ENCODE measurements around the gene CYTH4. TPM values are rescaled to one million over a fixed set of nuclear protein-coding genes. Genes with fewer than 3 reads are reported as not detected.
A peak's percentile ranks its signal among the peaks of the same experiment; 100 is the strongest.

Gene CYTH4
- total RNA-seq, 1 experiment from 2014 or later, result not detected

DNA sequence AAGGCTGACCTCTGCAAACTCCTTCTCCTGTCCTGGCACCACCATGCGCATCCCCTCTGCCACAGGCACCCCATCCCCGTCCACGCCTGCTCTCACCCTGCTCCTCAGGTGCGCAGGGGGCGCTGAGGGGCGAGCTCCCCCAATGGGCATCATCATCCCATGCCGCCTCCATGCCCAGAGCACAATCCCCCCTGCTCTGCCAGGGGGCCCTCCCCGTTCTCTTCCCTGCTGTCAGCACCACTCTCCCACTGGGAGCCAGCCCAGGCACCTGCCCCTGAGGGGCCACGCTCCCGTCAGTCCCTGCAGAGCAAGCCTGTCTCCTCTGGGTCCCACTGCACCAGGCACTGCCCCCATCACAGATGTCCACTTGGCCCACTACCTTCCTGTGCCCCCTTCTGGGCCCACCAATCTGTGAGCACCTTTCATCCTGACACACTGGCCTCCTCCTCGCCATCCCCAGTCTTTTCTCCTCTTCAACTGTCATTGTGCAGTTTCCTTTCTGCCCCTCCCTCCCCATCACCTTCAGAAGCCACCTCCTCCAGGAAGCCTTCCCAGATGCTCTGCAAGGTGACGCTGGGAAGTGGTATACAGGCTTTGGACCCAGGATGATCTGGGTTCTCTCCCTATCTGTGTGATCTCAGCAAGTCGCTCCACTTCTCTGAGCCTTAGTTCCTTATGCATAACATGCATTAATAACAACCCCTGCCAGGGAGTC, 62.6 kb downstream of the CYTH4 start:
- DNase-seq (ENCODE audit: low read depth), result no peak

DNA sequence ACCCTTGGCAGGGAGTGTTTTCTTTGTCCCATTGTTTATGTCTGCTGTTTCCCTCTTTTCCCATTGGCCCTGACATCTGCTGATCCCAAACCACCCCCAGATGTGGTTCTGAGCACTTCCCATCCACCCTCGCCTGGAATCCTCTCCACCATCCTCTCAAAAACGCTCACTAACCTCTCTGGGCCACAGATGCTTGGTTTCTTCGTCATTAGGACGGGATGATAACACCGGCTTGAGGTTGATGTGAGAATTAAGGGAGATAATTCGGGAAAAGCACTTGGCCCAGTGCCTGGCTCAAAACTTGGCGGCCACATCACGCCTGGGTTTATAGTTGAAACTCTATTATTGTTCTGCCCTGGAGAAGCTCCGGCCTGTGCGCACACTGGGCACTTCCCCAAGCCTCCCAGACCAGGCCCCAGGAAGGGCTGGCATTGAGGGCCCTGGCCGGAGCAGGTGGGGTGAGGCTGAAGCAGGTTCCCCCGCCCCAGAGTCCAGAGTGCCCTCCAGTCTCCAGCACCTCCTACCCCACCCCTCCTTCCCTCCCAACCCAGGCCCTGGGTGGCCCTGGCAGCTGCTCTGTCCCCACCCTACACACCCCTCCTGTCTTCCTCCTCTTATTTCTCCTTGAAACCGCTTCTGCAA, 63.7 kb downstream of the CYTH4 start:
- peak; percentile 77 for DNase-seq (ENCODE audit: low read depth)

DNA sequence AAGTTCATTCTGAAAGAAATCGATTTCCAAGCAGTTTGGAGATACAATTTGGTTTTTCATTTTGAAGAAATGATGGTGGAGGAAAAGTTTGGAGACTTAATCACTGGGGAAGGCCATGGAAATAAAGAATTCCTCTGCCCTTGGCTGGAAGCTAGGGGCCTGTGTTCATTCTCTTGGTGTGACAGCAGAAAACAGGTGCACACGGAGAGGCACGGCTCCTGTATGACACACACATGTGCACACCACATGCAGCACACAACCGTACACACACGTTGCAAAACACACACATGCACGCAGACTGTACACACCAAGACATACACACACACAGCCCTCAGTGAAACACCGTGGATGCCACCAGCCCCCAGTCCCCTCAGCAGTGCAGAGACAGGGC, 64.2 kb downstream of the CYTH4 start:
- DNase-seq (ENCODE audit: low read depth), result no peak

DNA sequence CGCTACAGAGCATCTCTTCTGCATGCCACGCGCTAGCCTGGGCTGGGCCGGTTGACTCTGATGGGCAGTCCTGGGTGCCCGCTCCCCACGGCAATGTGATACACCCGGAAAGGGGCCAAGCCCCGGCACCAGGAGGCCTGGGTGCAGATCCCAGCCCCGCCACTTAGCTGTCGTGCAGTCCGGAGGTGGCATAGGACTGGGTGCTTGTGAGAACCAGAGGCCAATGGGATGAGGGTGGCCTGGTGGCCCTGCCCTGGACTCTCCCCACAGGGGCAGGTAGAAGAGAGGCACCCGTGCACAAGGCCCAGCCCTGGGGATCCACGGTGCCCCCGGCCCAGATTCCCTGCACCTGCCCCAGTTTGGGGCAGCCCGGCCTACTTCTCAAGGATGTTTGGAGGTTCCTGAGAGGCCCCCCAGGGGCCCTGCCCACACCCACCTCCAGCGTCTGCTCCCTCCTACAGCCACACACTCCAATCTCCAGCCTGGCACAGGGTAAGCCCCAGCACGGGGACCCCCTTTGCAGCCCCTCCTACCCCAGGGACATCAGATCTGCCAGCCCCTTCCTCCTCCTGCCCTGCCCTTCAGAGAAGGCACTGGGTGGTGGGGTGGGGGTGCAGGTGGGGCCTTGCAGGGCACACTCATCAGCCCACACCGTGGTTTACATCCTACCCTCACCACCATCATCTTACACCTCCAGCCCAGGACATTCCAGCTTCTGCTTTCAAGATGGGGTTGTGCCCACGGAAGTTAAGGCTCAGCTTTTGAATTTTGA, 66.9 kb downstream of the CYTH4 start:
- DNase-seq (ENCODE audit: low read depth), result no peak

DNA sequence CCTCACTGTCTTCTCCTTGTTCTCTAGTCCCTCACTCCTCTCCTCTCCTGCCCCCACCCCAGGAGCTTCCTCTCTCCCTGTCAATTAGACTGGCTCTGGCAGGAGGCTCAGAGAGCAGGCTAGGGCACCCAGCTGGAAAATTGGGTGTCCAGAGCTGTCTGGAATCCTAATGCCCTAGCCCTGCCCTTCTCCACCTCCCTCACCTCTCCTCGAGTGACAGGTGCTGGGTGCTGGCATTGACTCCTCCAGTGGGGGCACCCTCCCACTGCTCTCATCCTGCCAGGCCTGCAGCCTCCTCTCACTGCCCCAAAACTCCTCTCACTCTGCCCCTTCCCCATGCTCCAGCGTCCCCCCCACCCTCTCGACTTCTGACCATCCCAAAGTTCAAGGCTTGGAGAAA, 68.9 kb downstream of the CYTH4 start:
- no peak for DNase-seq (ENCODE audit: low read depth)

DNA sequence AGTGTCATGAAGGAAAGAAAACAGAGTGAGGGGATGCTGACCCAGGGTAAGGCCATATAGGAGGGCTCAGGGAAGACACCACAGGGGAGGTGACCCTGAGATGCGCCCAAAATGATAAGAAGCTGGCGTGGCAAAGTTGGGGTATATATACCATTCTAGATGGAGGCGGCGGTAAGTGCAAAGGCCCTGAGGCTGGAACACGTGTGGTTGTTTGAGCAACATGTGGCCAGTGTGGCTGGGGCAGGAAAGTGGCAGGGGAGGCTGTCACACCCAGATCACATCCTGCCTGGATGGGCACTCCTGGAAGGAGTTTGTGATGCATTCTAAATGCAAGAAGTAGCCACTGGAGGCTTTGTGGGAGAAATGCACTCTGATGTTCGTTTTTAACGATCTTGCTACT, 70.2 kb downstream of the CYTH4 start:
- no peak for DNase-seq (ENCODE audit: low read depth)

DNA sequence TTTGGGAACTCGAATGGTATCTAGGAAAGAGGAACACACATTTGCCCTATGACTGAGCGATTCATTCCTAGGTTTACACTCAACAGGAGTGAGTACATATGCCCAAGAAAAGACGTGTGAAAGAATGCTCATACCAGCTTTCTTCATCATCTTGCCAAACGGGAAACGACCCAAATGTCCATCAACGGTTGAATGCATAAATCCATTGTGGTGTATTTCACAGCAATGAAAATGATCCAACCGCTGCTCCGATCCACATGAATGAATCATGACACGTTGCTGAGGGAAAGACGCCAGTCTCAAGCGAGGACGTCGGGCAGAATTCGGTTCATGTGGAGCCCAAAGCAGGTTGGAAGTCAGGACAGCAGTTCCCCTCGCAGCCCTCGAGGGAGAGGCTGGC, 71.5 kb downstream of the CYTH4 start:
- peak; percentile 85 for DNase-seq (ENCODE audit: low read depth)

DNA sequence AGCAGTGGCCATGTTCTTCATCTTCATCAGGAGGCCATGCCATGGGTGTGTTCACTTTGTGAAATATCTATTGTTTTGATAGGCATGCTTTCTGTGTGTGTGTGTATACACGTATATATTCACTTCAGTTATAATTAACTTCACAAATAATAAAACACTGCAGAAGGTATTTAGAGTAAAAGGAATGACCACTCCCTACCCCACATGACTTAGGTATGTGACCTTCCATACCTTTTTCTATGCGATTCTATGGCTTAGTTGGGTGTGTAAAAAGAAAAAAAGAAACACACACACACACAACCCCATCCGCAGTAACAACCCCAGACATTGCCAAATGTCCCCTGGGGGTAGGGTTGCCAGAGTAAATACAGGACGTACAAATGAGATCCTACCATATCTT, 72.0 kb downstream of the CYTH4 start:
- DNase-seq (ENCODE audit: low read depth), result no peak

DNA sequence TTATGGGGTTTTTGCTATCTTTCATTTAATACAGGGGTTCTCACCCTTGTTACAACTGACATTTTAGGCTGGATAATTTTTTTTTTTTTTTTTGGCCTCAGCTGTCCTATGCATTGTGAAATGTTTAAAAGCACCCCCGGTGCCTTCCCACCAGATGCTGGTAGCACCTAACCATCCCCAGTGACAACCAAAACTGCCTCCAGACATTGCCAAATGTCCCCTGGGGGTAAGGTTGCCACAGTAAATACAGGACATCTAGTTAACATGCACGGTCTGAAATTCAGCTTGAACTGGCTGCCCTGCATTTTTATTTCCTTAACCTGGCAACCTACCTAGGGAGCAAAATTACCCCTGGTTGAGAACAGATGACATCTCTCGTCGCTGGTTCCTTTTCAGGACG, 72.4 kb downstream of the CYTH4 start:
- no peak for DNase-seq (ENCODE audit: low read depth)

DNA sequence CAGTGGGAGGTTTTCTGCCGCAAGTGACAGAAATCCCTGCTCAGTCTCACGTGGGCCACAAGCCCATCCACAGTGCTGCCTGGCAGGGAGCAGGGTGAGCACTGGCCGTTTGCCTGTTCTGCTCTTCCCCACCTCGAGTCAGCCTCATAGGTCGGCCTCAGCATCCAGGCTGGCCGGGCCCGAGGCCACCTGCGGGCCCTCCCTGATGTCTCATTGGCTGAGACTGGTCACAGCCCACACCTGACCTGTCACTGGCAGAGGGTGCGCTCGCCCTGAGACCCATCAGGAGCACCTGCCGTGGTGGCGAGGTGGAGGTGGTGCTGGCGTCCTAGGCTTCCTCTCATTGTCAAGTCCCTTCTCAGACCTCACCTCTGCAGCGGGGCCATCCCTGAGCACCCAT, 72.9 kb downstream of the CYTH4 start:
- DNase-seq (ENCODE audit: low read depth), result no peak

DNA sequence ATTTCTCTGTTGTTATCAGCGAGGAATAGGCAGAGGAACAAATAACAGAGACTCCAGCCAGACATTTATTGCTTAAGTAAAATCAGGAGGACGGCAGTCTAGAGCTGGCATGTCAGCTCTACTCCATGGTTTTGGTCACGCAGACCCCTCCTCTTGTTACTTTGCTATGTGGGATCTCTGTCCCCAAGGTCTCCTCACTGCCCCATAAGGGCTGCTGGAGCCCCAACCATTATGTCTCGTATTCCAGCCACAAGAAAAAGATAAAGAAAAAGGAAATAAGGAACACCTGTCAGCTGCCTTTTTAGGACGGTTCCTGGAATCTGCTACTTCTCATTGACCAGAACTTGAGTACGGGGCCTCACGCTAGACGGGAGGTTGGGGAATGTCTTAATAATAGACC, 74.6 kb downstream of the CYTH4 start:
- no peak for DNase-seq (ENCODE audit: low read depth)

DNA sequence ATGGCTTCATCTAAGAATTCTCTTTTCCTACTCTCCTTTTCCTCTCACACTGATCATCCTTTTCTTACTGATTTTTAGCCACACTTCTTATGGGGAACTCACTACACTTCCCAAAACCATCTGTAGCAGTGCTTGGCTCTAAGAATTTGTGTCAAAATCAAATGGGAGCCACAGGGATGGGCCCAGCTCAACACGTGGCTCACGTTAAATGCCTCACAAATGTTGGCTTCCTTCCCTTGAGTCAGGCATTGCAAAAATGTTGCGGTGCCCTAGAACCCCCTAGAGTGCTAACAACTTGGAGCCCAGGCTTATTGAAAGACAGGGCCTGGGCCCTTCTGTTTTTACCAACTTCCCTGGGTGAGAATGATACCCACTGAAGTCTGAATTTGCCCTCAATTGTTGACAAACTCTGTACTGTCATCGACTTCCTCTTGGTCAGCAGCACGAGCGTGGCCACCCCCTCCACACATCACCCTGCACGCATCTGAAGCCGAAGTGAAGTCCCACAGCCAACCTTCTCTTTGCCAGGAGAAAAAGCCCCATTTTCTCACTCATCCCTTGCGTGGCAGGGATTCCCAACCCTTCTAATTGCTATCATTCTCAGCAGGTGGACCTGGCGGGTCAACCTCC, 75.3 kb downstream of the CYTH4 start:
- no peak for DNase-seq (ENCODE audit: low read depth)

DNA sequence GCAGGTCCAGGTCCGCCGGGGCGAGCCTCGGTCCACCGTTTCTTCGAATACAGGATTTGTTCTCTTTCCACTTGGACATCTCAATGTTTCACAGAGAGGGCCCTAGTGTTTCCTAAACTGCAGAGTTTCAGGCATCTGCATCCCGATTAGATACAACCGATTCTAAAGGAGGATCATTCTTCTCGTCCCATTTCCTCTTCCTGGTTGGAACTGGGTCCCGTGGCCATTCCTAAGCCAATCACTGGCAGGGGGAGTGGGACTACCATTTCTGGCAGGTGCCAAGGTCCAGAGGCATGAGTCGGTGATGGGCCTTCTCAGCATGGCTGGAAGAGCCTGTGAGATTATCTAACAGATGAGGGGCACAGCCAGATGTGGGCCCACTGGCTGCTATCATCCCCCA, 76.1 kb downstream of the CYTH4 start:
- no peak for DNase-seq (ENCODE audit: low read depth)

DNA sequence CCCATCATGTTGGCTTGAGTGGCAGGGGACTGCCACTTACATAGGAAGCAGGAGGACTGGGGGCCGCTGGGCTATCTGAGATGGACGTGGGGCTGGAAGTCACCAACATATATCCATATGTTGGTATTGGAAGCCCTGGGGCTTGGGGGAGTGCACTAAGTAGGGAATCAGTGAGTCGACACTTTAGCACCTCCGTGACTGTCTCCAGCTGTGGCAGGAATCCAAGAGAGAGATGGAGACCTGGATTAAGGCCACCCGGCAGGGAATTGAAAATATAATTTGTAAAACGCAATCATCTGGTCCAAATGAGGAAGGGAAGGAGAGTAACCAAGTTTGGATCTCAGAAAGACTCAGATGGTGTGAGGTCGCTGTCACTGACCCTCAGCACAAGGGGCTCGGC, 76.6 kb downstream of the CYTH4 start:
- DNase-seq (ENCODE audit: low read depth), result no peak

DNA sequence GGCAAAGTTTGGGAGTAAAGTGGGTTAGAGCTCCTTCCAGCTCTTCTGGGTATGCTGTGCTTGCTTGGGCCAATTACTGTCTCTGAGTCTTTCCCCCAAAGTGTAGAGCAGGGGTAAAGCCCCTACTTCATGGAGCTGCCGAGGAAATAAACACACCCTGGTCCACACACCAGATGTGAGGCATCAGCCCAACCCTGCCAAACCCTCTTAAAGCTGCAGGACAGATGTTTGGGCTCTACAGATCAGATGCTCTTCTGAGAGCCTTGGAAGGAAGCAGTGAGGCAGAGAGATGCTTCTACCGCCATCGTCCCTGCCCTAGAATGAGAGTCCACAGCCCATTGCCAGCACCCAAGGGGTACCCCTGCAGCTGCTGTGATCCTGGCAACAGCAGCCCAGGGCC, 80.3 kb downstream of the CYTH4 start:
- no peak for DNase-seq (ENCODE audit: low read depth)

DNA sequence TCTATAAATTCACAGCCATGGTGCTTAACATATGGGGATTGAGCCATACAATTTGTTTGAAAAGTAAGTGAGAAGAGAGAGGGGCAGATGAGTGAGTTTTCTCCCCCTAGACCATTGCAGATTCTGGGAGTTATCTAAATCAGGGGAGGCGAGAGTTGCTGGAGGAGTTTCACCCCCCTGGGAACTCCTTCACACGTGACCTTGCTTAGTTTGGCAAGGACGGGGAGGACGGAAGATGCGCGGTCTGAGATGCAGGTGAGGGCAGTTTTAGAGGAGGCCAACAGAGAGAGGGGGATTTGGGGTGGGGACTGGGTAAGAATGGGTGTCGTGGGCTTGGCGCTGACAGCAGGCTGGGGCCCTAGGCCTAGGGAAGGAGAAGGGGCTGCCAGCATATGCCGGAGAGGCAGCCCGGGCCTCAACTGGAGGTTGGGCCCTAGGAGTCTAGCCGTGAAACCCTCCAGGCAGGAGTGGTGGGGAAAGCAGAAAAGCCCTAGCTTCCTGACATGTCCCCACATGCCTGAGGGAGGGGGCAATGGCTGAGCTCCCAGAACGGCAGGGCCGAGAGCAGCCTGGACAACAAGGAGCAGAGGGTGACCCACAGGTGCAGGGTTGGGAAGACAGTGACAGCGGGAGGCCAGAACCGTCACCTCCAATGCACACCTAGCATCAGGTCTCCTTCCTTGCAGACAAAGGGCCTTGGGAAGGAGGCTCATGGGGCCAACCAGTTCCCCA, 81.1 kb downstream of the CYTH4 start:
- DNase-seq (ENCODE audit: low read depth), result no peak

Other genes starting within 250 kb of the CYTH4 start
- gene KCTD17, start 230.8 kb upstream of the CYTH4 start, total RNA-seq (2014; rRNA removed), result 34.0 and 35.1 TPM in 2 replicates
- not detected in 2 replicates for gene TMPRSS6, start 172.8 kb upstream of the CYTH4 start, total RNA-seq (2014; rRNA removed)
- gene IL2RB, start 132.6 kb upstream of the CYTH4 start, total RNA-seq (2014; rRNA removed), result not detected in 2 replicates
- gene C1QTNF6, start 94.3 kb upstream of the CYTH4 start, total RNA-seq (2014; rRNA removed), result 2.2 and 3.2 TPM in 2 replicates
- gene SSTR3, start 70.0 kb upstream of the CYTH4 start, total RNA-seq (2014; rRNA removed), result not detected in 2 replicates
- 0.69 and 1.1 TPM in 2 replicates for gene RAC2, start 38.2 kb upstream of the CYTH4 start, total RNA-seq (2014; rRNA removed)
- gene ELFN2, start 145.0 kb downstream of the CYTH4 start, total RNA-seq (2014; rRNA removed), result 0.17 and 0.32 TPM in 2 replicates
- 0.17 and 1.3 TPM in 2 replicates for gene MFNG, start 203.9 kb downstream of the CYTH4 start, total RNA-seq (2014; rRNA removed)
- 22.4 and 23.0 TPM in 2 replicates for gene CARD10, start 236.9 kb downstream of the CYTH4 start, total RNA-seq (2014; rRNA removed)